ENCODE measurements around the gene GLMN. TPM values are rescaled to one million over a fixed set of nuclear protein-coding genes. Genes with fewer than 3 reads are reported as not detected.

GLMN gene
- total RNA-seq, 1 donor from 2014 or later: 5.8 TPM

DNA sequence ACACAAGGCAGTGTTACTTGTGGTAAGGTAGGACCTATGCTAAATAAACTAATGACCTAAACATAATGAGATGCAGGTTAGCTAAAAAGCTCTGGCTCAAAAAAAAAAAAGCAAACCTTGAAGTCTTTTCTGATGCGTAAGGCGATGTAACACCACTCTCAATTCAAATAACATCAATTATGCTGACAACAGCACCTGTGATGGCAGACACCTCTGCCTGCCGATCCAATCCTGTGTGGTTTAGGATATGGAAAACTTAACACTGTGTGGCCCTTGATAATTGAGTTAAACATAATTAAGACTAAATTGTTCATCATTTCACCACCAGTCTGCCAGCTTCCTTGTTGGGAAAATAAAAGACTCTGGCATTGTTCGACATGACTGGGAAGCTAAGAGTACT, 9.2 kb upstream of the GLMN start:
- DNase-seq (no peak), ATAC-seq (no peak)
- Histone ChIP-seq H3K27ac (no peak overlapping the region), H3K27me3 (no peaks in the 10 kb centered on the region), H3K4me3 (no peak overlapping the region), H3K4me1 (no peaks in the 10 kb centered on the region), H3K9me3 (no peaks in the 10 kb centered on the region), H3K36me3 (peaks cover 57% of the 10 kb centered on the region)
- intact Hi-C loops (cut with DNase I): no loop called here
- TF ChIP-seq, protein P1, sequence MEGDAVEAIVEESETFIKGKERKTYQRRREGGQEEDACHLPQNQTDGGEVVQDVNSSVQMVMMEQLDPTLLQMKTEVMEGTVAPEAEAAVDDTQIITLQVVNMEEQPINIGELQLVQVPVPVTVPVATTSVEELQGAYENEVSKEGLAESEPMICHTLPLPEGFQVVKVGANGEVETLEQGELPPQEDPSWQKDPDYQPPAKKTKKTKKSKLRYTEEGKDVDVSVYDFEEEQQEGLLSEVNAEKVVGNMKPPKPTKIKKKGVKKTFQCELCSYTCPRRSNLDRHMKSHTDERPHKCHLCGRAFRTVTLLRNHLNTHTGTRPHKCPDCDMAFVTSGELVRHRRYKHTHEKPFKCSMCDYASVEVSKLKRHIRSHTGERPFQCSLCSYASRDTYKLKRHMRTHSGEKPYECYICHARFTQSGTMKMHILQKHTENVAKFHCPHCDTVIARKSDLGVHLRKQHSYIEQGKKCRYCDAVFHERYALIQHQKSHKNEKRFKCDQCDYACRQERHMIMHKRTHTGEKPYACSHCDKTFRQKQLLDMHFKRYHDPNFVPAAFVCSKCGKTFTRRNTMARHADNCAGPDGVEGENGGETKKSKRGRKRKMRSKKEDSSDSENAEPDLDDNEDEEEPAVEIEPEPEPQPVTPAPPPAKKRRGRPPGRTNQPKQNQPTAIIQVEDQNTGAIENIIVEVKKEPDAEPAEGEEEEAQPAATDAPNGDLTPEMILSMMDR (IDR thresholded peaks at IDR 0.05): no peak

DNA sequence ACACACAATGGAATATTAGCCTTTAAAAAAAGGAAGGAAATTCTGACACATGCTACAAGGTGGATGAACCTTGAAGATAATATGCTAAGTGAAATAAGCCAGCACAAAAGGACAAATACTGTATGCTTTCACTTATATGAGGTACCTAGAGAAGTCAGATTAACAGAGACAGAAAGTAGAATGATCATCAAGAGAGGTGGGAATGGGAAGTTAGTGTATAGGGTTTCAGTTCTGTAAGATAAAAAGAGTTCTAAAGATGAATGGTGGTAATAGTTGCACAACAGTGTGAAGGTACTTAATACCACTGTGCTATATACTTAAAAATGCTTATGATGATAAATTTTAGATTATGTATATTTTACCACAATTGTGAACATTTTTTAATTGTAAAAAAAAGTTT, 7.2 kb upstream of the GLMN start:
- Histone ChIP-seq H3K4me3 (no peak overlapping the region), H3K4me1 (peaks cover under 1% of the 10 kb centered on the region), H3K36me3 (peaks cover 52% of the 10 kb centered on the region), H3K9me3 (no peaks in the 10 kb centered on the region), H3K27me3 (no peaks in the 10 kb centered on the region), H3K27ac (no peak overlapping the region)
- intact Hi-C loops (cut with DNase I): no loop called here
- TF ChIP-seq, protein P1 (IDR thresholded peaks at IDR 0.05): no peak
- ATAC-seq (no peak), DNase-seq (no peak)

DNA sequence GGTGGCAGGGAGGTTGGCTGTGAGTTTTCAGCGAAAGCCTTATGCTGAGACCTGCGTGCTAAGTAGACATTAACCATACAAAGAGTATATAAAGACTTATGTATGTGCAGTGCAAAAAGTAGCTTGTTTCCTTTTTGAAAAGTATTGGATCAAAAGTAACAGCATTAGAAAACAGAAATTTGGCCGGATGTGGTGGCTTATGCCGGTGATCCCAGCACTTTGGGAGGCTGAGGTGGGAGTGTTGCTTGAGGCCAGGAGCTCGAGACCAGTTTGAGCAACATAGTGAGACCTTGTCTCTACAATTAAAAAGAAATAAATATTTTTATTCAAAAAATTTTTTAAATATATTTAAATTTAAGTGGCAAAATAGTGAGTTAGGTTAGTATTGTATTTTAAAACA, 2.2 kb upstream of the GLMN start:
- intact Hi-C loops (cut with DNase I): no loop called here

DNA sequence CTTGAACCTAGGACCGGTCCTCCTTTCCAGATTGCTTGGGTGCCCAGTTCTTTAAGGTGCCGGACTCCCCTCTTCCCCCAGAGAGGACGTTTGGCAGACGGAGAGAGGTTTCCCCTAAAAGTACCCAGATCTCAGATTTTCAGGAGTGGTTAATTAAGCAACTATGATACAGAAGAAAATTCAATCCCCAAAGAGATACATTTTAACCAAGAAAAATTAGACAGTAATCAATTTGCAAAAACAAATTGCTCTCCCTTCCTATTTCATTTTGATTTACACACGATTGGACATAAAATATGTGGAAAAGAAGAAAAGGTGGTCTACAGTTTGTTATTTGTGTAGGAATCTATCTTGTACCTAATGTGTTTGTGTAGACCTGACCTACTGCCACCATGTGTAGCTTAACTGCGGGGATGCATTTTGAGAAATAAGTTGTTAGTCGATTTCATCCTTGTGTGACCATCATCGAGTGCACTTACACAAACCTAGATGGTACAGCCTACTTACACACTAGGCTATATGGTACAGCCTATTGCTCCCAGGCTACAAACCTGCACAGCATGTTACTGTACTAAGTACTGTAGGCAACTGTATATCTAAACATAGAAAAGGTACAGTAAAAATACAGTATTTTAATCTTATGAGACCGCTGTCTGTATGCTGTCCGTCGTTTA, 827 bp upstream of the GLMN start:
- Histone ChIP-seq H3K9me3 (no peaks in the 10 kb centered on the region), H3K4me1 (peaks cover 18% of the 10 kb centered on the region), H3K36me3 (peaks cover 27% of the 10 kb centered on the region), H3K27ac (peak overlapping the region; percentile 85), H3K27me3 (no peaks in the 10 kb centered on the region), H3K4me3 (peak overlapping the region; percentile 85)
- DNase-seq (no peak), ATAC-seq (no peak)
- intact Hi-C loops (cut with DNase I): no loop called here
- TF ChIP-seq, protein P1 (IDR thresholded peaks at IDR 0.05): no peak

More for the DNA sequence above, 2.2 kb upstream of the GLMN start:
- no peaks in the 10 kb centered on the region for H3K9me3 ChIP-seq
- no peak overlapping the region for H3K27ac ChIP-seq
- peaks cover 18% of the 10 kb centered on the region for H3K4me1 ChIP-seq
- DNase-seq (no peak), ATAC-seq (no peak)
- H3K4me3 ChIP-seq: no peak overlapping the region
- TF ChIP-seq, protein P1 (IDR thresholded peaks at IDR 0.05): no peak
- peaks cover 30% of the 10 kb centered on the region for H3K36me3 ChIP-seq
- no peaks in the 10 kb centered on the region for H3K27me3 ChIP-seq

DNA sequence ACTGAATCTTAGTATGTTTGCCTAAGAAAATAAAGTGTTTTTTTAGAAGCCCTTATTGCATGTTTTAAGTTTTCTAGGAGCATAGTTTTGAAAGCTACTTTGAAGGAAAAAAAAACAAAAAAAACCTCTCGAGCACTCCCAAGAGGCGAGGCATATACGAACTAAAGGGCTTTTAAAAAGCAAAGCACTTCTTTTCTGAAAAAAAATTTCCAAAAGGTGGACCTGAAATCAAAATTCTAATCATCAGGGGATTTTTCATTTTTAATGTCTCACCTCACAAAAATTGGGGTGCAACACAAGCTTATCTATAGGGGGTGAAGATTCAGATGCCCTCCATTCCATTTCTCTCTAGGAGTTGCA, 594 bp downstream of the GLMN start:
- H3K27ac ChIP-seq: peak overlapping the region; percentile 85
- no peak for DNase-seq
- H3K4me3 ChIP-seq: peak overlapping the region; percentile 85
- H3K27me3 ChIP-seq: no peaks in the 10 kb centered on the region
- intact Hi-C loops (cut with DNase I): no loop called here
- H3K4me1 ChIP-seq: peaks cover 18% of the 10 kb centered on the region
- H3K9me3 ChIP-seq: no peaks in the 10 kb centered on the region
- ATAC-seq: no peak
- peaks cover 19% of the 10 kb centered on the region for H3K36me3 ChIP-seq
- TF ChIP-seq, protein P1 (IDR thresholded peaks at IDR 0.05): no peak
